CD14-positive monocyte (primary cell): ENCODE data around the gene TUBGCP5. TPM values are rescaled to one million over a fixed set of nuclear protein-coding genes. Genes with fewer than 3 reads are reported as not detected.
A peak's percentile ranks its signal among the peaks of the same experiment; 100 is the strongest.
"Not testable (repeated sequence)": the region's sequence is repeated elsewhere in the genome, so short reads cannot be mapped to it uniquely, and the experiment has no call there.

Experiments used
- DNase-seq, 3 donors: peaks; one replicate each; pipeline ENCODE4 v3.0.0-alpha.2; 2011 to 2022
- H2AFZ ChIP-seq: 2 replicates; pipeline ENCODE4 v1.6.0; 2012; ENCODE audit warnings: mild to moderate bottlenecking, low read depth, low read length, inconsistent platforms; ENCODE audit not compliant: insufficient read depth, poor library complexity, severe bottlenecking
- H3K27ac ChIP-seq, 2 donors: 1 replicate in 1 of 2; 2 replicates in 1 of 2; pipeline ENCODE4 v1.5.1; 2012 to 2013; ENCODE audit warnings: low read length in 2 of 2, control low read depth in 1 of 2, inconsistent platforms in 1 of 2, low read depth in 1 of 2, mild to moderate bottlenecking in 1 of 2
- H3K27me3 ChIP-seq, 2 donors: one replicate each; pipeline versions ENCODE4 v1.6.0 to v1.6.1; 2011 to 2013; ENCODE audit warnings: low read length in 2 of 2; ENCODE audit not compliant: control insufficient read depth in 2 of 2, insufficient read depth in 2 of 2
- H3K36me3 ChIP-seq, 2 donors: replicated peaks in 1 of 2; 1 replicate in 1 of 2; 2 replicates in 1 of 2; pipeline versions ENCODE4 v1.5.1 to v1.6.1; 2012 to 2013; ENCODE audit warnings: low read length in 2 of 2, control low read depth in 1 of 2, inconsistent platforms in 1 of 2, mild to moderate bottlenecking in 1 of 2; ENCODE audit not compliant: insufficient read depth in 2 of 2, control insufficient read depth in 1 of 2
- H3K4me1 ChIP-seq, 2 donors: 1 replicate in 1 of 2; 2 replicates in 1 of 2; pipeline versions ENCODE4 v1.5.1 to v1.6.1; 2012 to 2013; ENCODE audit warnings: low read length in 2 of 2, control low read depth in 1 of 2, inconsistent platforms in 1 of 2, mild to moderate bottlenecking in 1 of 2, moderate library complexity in 1 of 2; ENCODE audit not compliant: insufficient read depth in 2 of 2, control insufficient read depth in 1 of 2
- H3K4me2 ChIP-seq: replicated peaks from 2 replicates; pipeline ENCODE3; 2012; ENCODE audit warnings: low read length, moderate library complexity, mild to moderate bottlenecking; ENCODE audit not compliant: poor library complexity, severe bottlenecking; ENCODE audit errors: extremely low read depth
- H3K4me3 ChIP-seq, 3 experiments: fragments of 200-600 bp in 1 of 3; sonication (generic) in 1 of 3; replicated peaks in 1 of 3; 1 replicate in 2 of 3; 2 replicates in 1 of 3; pipeline ENCODE4 v1.5.1; 2011 to 2013; ENCODE audit warnings: low read length in 3 of 3, mild to moderate bottlenecking in 3 of 3, control low read depth in 2 of 3, low read depth in 2 of 3, inconsistent platforms in 1 of 3, moderate library complexity in 1 of 3
- H3K79me2 ChIP-seq: 2 replicates; pipeline ENCODE4 v1.6.0; 2012; ENCODE audit warnings: mild to moderate bottlenecking, control low read depth, inconsistent platforms, low read length, moderate library complexity; ENCODE audit not compliant: insufficient read depth
- H3K9ac ChIP-seq: 2 replicates; pipeline ENCODE4 v1.6.0; 2017; ENCODE audit warnings: low read length, mild to moderate bottlenecking; ENCODE audit not compliant: insufficient read depth, poor library complexity, severe bottlenecking
- H3K9me3 ChIP-seq, 2 donors: replicated peaks in 1 of 2; 1 replicate in 1 of 2; 2 replicates in 1 of 2; pipeline versions ENCODE4 v1.5.1 to v1.6.1; 2012 to 2013; ENCODE audit warnings: low read length in 2 of 2, control low read depth in 1 of 2; ENCODE audit not compliant: control insufficient read depth in 1 of 2, insufficient read depth in 1 of 2
- H4K20me1 ChIP-seq: 2 replicates; pipeline ENCODE4 v1.6.0; 2012; ENCODE audit warnings: mild to moderate bottlenecking, low read length, control low read depth, moderate library complexity; ENCODE audit not compliant: insufficient read depth
- H3K27ac Mint-ChIP-seq, 7 donors: one replicate each; pipeline ENCODE4 v1.8.0; 2020; ENCODE audit warnings: mild to moderate bottlenecking in 7 of 7, mixed read lengths in 7 of 7, moderate library complexity in 6 of 7, inconsistent platforms in 2 of 7
- H3K27me3 Mint-ChIP-seq, 3 donors: one replicate each; pipeline ENCODE4 v1.8.0; 2021 to 2022; ENCODE audit warnings: low read depth in 3 of 3, mild to moderate bottlenecking in 3 of 3, mixed read lengths in 3 of 3, moderate library complexity in 3 of 3, inconsistent platforms in 1 of 3
- H3K36me3 Mint-ChIP-seq, 2 donors: one replicate each; pipeline ENCODE4 v1.8.0; 2020; ENCODE audit warnings: mixed read lengths in 2 of 2, inconsistent platforms in 1 of 2, mild to moderate bottlenecking in 1 of 2
- H3K4me1 Mint-ChIP-seq: one replicate; pipeline ENCODE4 v1.8.0; 2020; ENCODE audit warnings: mild to moderate bottlenecking, mixed read lengths
- H3K4me3 Mint-ChIP-seq, 2 donors: one replicate each; pipeline ENCODE4 v1.8.0; 2020; ENCODE audit warnings: mild to moderate bottlenecking in 2 of 2, mixed read lengths in 2 of 2, moderate library complexity in 1 of 2
- H3K9me3 Mint-ChIP-seq, 7 donors: one replicate each; pipeline ENCODE4 v1.8.0; 2020 to 2022; ENCODE audit warnings: mixed read lengths in 7 of 7, mild to moderate bottlenecking in 6 of 7, moderate library complexity in 6 of 7, inconsistent platforms in 2 of 7
- CTCF ChIP-seq: fragments of 200-600 bp; IDR thresholded peaks from one replicate; pipeline ENCODE4 v1.8.0; 2022; ENCODE audit warnings: antibody characterized with exemption, mild to moderate bottlenecking
- WGBS: methylation state at CpG from one replicate; pipeline ENCODE4 v1.1.5; 2013; ENCODE audit warnings: missing lambda C conversion rate; ENCODE audit not compliant: insufficient coverage; 5-methylcytosine and 5-hydroxymethylcytosine counted together
- intact Hi-C, 2 donors: fragments of 100-400 bp; cut with micrococcal nuclease; formaldehyde crosslinking; loops; one replicate each; pipeline versions ENCODE4 v1.15.0 to v1.15.1; 2023
- polyA plus RNA-seq, 3 donors: library from polyadenylated mRNA; depleted of rRNA in 1 of 3; unstranded in 2 of 3; stranded (reverse) in 1 of 3; fragments of 300-500 nt in 2 of 3; fragments of >200 nt in 1 of 3; fragmentation: Illumina TruSeq in 2 of 3; gene quantifications; 1 replicate in 2 of 3; 2 replicates in 1 of 3; pipeline ENCODE4 v1.2.3, GENCODE V29; 2012 to 2021

TUBGCP5 gene
- polyA plus RNA-seq, 3 donors = 1.4 to 5.8 (median 1.8) TPM

- no peak for DNase-seq
- H3K36me3 ChIP-seq = peaks cover 3 to 6% of the 10 kb centered on the region in 2 donors
- H3K27ac ChIP-seq = no peak overlapping the region
- no peaks in the 10 kb centered on the region for H3K9me3 ChIP-seq
- no peak overlapping the region for H2AFZ ChIP-seq
- WGBS = 94% methylated on average over 4 of the region's 7 CpGs
- Mint-ChIP-seq H3K9me3 (no peaks in the 10 kb centered on the region), H3K27me3 (peaks cover 0 to 6% (median 0%) of the 10 kb centered on the region in 3 donors), H3K4me3 (no peak overlapping the region), H3K36me3 (peaks cover 8 to 17% of the 10 kb centered on the region in 2 donors), H3K4me1 (peaks cover 5% of the 10 kb centered on the region), H3K27ac (peak overlapping the region in 1 of 7 donors; percentile 56)
- no peaks in the 10 kb centered on the region for H3K79me2 ChIP-seq
- H4K20me1 ChIP-seq = no peaks in the 10 kb centered on the region
- H3K9ac ChIP-seq = no peak overlapping the region
- no peak for TF ChIP-seq CTCF
- H3K4me2 ChIP-seq = no peak overlapping the region
- peaks cover 0 to 6% of the 10 kb centered on the region in 2 donors for H3K4me1 ChIP-seq
- H3K27me3 ChIP-seq = no peaks in the 10 kb centered on the region
- intact Hi-C loops = no loop called here
- no peak overlapping the region for H3K4me3 ChIP-seq
Measured at GRCh38 chr15:22989576-22990477, 49.5 kb downstream of the TUBGCP5 start.

GRCh38 chr15:22988811-22989210 lies 50.6 kb downstream of the TUBGCP5 start:
- H3K4me2 ChIP-seq = no peak overlapping the region
- H3K9me3 ChIP-seq = no peaks in the 10 kb centered on the region
- H3K27ac ChIP-seq = no peak overlapping the region
- H3K9ac ChIP-seq = no peak overlapping the region
- H3K36me3 ChIP-seq = peaks cover 0 to 2% of the 10 kb centered on the region in 2 donors
- H3K9me3 Mint-ChIP-seq = peaks cover 0 to 2% (median 0%) of the 10 kb centered on the region in 7 donors
- H3K36me3 Mint-ChIP-seq = peaks cover 0 to 7% of the 10 kb centered on the region in 2 donors
- no peak for DNase-seq
- intact Hi-C loops = no loop called here
- H3K4me1 ChIP-seq = peaks cover 0 to 6% of the 10 kb centered on the region in 2 donors
- H3K27me3 ChIP-seq = no peaks in the 10 kb centered on the region
- peaks cover 5% of the 10 kb centered on the region for H3K4me1 Mint-ChIP-seq
- H3K4me3 ChIP-seq = no peak overlapping the region
- H2AFZ ChIP-seq = no peak overlapping the region
- WGBS = 99% methylated on average over 6 of the region's 7 CpGs
- no peak overlapping the region for H3K4me3 Mint-ChIP-seq
- H4K20me1 ChIP-seq = no peaks in the 10 kb centered on the region
- peaks cover 0 to 6% (median 0%) of the 10 kb centered on the region in 3 donors for H3K27me3 Mint-ChIP-seq
- peak overlapping the region in 1 of 7 donors; percentile 4 for H3K27ac Mint-ChIP-seq
- H3K79me2 ChIP-seq = no peaks in the 10 kb centered on the region
- TF ChIP-seq CTCF = no peak

DNA sequence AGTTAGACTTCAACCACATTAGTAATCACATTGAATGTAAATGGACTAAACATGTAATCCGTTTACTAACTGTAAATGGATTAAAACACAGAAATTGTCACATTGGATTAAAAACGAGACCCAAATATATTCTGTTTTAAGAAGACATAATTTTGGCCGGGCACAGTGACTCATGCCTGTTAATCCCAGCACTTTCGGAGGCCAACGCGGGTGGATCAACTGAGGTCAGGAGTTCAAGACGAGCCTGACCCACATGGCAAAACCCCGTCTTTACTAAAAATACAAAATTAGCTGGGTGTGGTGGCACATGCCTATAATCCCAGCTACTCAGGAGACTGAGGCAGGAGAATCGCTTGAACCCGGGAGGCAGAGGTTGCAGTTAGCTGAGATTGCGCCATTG lies 57.4 kb downstream of the TUBGCP5 start:
- H3K4me3 ChIP-seq, H3K36me3 Mint-ChIP-seq, H3K9me3 Mint-ChIP-seq, H3K4me3 Mint-ChIP-seq, H3K9me3 ChIP-seq, H3K27ac ChIP-seq, intact Hi-C loops, H3K9ac ChIP-seq, H3K36me3 ChIP-seq, H3K27me3 ChIP-seq, H3K4me2 ChIP-seq, DNase-seq, H3K27ac Mint-ChIP-seq, H2AFZ ChIP-seq: not testable (repeated sequence)
- Histone ChIP-seq H3K4me1 (peaks cover 13 to 21% of the 10 kb centered on the region in 2 donors), H4K20me1 (peaks cover 26% of the 10 kb centered on the region), H3K79me2 (peaks cover 29% of the 10 kb centered on the region)
- peaks cover 20% of the 10 kb centered on the region for H3K4me1 Mint-ChIP-seq
- WGBS = 96% methylated on average over 6 of the region's 11 CpGs
- peaks cover 13 to 22% (median 15%) of the 10 kb centered on the region in 3 donors for H3K27me3 Mint-ChIP-seq
